Neural cell (in vitro differentiated cells): ENCODE measurements around the gene ATG4A.

Experiments
- CTCF ChIP-seq: fragments of 450-650 bp; IDR thresholded peaks from 2 replicates; pipeline ENCODE4 v1.5.1; 2014; ENCODE audit warnings: antibody characterized with exemption, mild to moderate bottlenecking, moderate library complexity; ENCODE audit not compliant: poor library complexity, severe bottlenecking
- EP300 ChIP-seq: fragments of 450-650 bp; conservative IDR thresholded peaks from 2 replicates; pipeline ENCODE4 v1.6.1; 2014; ENCODE audit warnings: antibody characterized with exemption, mild to moderate bottlenecking, moderate library complexity; ENCODE audit not compliant: poor library complexity, severe bottlenecking
- EZH2 ChIP-seq: fragments of 200-600, 300-800 bp; shearing (Covaris generic), sonication (generic); IDR thresholded peaks from 2 replicates; pipeline ENCODE4 v1.6.1; 2014; ENCODE audit warnings: antibody characterized with exemption, low read length, borderline replicate concordance, mild to moderate bottlenecking; ENCODE audit not compliant: insufficient read depth, poor library complexity, severe bottlenecking
- MXI1 ChIP-seq: fragments of 450-650 bp; conservative IDR thresholded peaks from 2 replicates; pipeline ENCODE4 v1.6.1; 2014; ENCODE audit warnings: antibody characterized with exemption, mild to moderate bottlenecking; ENCODE audit not compliant: poor library complexity, severe bottlenecking
- POLR2AphosphoS5 ChIP-seq: IDR thresholded peaks from 2 replicates; pipeline ENCODE4 v1.6.1; 2012
- RAD21 ChIP-seq: fragments of 450-650 bp; conservative IDR thresholded peaks from 2 replicates; pipeline ENCODE4 v1.6.1; 2014; ENCODE audit warnings: antibody characterized with exemption, mild to moderate bottlenecking, moderate library complexity
- TAF1 ChIP-seq: IDR thresholded peaks from 2 replicates; pipeline ENCODE4 v1.6.1; 2012; ENCODE audit warnings: low read depth

DNA sequence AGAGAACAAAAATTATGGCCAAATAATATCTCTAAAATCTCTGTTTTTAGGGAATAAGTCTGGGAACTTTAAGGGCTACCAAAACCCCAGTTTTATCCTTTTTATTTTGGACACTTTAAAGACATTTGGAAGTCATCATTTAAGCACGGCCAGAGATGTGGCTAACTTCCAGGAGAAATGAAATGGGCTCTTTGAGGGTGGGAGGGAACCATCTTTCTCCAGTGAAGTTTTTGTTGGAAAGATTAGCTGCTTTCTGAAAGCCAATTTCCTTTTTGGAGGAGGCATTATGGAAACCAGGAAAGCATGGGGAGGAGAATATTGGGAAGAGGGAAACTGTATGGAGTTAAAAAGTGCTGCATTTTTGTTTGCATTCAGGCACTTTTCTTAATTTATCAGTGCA, 41.9 kb upstream of the ATG4A start:
- TF ChIP-seq CTCF (no peak), POLR2AphosphoS5 (no peak), MXI1 (no peak), TAF1 (no peak), EP300 (no peak), EZH2 (no peak), RAD21 (no peak)
